ENCODE data around the gene MIEN1. TPM values are rescaled to one million over a fixed set of nuclear protein-coding genes. Genes with fewer than 3 reads are reported as not detected.
"Not testable (repeated sequence)": the region's sequence is repeated elsewhere in the genome, so short reads cannot be mapped to it uniquely, and the experiment has no call there.

MIEN1 gene
- total RNA-seq, 4 donors from 2014 or later, result 43.6 to 54.1 (median 52.1) TPM

DNA sequence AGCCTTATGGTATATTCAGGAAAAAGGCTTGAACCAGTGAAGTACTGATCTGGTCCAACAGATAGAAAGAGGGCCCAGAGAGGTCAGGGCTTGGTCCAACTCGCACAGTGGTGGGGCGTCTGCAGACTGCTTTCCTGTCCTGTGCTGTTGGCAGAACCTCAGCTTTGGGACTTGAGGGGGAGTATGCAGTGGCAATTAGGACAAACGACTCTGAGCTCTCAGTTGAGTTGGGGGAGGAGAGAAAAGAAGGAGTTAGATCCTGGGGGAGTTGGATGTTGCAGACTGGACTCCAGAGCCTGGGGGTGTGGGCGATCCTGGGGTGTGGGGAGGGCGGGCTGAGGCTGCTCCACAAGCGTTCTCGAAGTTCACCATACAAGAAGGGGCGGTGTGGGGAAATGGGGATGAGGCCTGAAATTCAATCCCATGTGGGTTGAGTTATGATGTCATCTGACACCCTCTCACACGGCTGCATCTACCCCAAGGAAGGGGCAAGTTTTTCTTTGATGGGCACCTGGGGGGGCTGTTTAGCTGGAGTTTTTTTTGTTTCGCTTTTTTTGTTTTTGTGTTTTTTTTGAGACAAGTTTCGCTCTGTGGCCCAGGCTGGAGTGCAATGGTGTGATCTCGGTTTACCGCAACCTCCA, 22.0 kb upstream of the MIEN1 start:
- peaks cover 33% of the 10 kb centered on the region for H3K4me1 ChIP-seq
- no peaks in the 10 kb centered on the region for H3K27me3 ChIP-seq
- H3K36me3 ChIP-seq, result peaks cover 3% of the 10 kb centered on the region
- DNase-seq (ENCODE audit: low spot score in 2 of 2), result no peak
- H3K9me3 ChIP-seq, result no peaks in the 10 kb centered on the region
- TF ChIP-seq EP300 (IDR thresholded peaks at IDR 0.05) (no peak), POLR2A (IDR thresholded peaks at IDR 0.05) (no peak), CTCF (IDR thresholded peaks at IDR 0.05) (no peak), POLR2AphosphoS5 (IDR thresholded peaks at IDR 0.05) (no peak)
- 74% methylated on average over 13 of the region's 13 CpGs for WGBS
- no peak overlapping the region for H3K27ac ChIP-seq
- H3K4me3 ChIP-seq, result no peak overlapping the region

- no peaks in the 10 kb centered on the region for H3K9me3 ChIP-seq
- H3K4me3 ChIP-seq, result no peak overlapping the region
- no peak overlapping the region for H3K27ac ChIP-seq
- DNase-seq (ENCODE audit: low spot score in 2 of 2), result no peak
- WGBS, result 28% methylated on average over 10 of the region's 10 CpGs
- TF ChIP-seq EP300 (IDR thresholded peaks at IDR 0.05) (no peak), POLR2AphosphoS5 (IDR thresholded peaks at IDR 0.05) (no peak), POLR2A (IDR thresholded peaks at IDR 0.05) (no peak), CTCF (IDR thresholded peaks at IDR 0.05) (no peak)
- no peaks in the 10 kb centered on the region for H3K27me3 ChIP-seq
- H3K36me3 ChIP-seq, result peaks cover 3% of the 10 kb centered on the region
- peaks cover 33% of the 10 kb centered on the region for H3K4me1 ChIP-seq
These were observed 21.3 kb upstream of the MIEN1 start for GRCh38 chr17:39751637-39752036.

DNA sequence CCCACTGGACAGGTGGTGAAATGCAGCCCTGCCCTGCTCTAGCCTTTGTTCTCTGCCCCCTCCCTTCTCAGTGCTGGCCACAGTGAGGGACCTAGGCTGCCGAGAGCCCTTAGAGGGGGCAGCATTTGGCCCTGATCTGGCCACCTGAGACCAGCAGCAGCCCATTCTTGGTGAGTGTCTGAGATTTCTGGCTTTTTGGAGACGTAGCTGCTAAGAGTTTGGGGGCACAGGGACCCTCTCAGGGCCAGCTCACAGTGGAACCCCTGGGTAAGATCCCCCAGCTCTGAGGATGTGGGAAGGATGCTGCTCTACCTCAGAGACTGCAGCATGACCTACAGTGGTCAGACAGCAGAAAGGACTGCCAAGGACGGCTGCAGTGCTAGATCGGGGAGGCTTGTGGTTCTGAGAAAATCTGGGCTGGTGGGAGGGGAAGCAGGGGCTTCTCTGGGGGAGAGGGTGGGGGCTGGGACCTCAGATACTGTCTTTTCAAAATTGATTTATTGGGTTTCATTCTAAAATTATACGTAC, 20.7 kb upstream of the MIEN1 start:
- Histone ChIP-seq H3K9me3 (no peaks in the 10 kb centered on the region), H3K27ac (no peak overlapping the region), H3K27me3 (no peaks in the 10 kb centered on the region), H3K36me3 (peaks cover 4% of the 10 kb centered on the region), H3K4me3 (no peak overlapping the region), H3K4me1 (peaks cover 33% of the 10 kb centered on the region)
- 48% methylated on average over 3 of the region's 5 CpGs for WGBS
- no peak for TF ChIP-seq CTCF (IDR thresholded peaks at IDR 0.05)
- no peak for TF ChIP-seq POLR2A (IDR thresholded peaks at IDR 0.05)
- TF ChIP-seq POLR2AphosphoS5 (IDR thresholded peaks at IDR 0.05), result no peak
- TF ChIP-seq EP300 (IDR thresholded peaks at IDR 0.05), result no peak
- DNase-seq (ENCODE audit: low spot score in 2 of 2), result peak in 1 of 2 donors; percentile 26

DNA sequence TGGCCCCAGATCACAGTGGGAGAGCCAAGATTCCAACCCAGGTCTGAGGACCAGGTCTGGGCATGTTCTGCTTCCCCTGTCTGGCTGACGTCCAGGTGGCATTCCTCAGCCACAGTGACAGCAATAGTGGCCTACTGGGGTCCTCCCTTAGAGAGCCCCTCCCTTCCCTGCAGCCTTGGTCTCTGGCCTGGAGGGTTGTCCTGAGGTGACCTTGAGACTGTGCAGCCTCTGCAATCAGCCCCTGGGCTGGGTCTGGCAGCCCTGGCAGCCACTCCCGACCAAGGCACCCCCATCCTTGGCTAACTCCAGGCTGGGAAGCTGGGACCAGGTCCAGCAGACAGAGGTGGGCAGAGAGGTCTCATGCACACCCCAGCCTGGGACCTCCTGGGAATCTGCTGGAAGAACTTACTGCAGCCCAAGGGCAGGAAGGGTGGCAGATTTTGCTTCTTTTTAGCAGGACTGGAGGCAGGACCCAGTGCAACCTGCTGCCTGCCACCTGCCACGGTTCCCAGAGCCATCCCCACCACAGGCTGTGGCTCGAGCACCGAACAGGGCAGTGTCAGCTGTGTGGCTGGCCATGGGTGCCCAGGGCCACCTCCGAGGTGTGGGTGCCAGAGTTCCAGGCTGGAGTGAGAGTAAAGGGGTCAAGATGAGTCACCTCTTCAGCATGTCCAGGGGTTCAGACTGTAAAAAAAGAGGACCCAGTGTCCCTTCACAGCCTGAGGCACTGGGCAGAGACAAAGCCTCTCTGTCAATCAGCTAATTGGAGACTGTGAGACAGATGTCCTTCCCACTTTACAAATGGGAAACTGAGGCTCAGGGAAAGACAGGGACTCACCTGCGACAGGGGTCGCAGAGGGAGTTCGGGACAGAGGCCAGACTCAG, 20.0 kb upstream of the MIEN1 start:
- Histone ChIP-seq H3K27ac (no peak overlapping the region), H3K4me3 (no peak overlapping the region), H3K27me3 (no peaks in the 10 kb centered on the region), H3K36me3 (peaks cover 11% of the 10 kb centered on the region), H3K9me3 (no peaks in the 10 kb centered on the region), H3K4me1 (peaks cover 31% of the 10 kb centered on the region)
- peak; percentile 55 to 67 for DNase-seq (ENCODE audit: low spot score in 2 of 2)
- no peak for TF ChIP-seq POLR2AphosphoS5 (IDR thresholded peaks at IDR 0.05)
- TF ChIP-seq EP300 (IDR thresholded peaks at IDR 0.05), result no peak
- WGBS, result 59% methylated on average over 6 of the region's 9 CpGs

DNA sequence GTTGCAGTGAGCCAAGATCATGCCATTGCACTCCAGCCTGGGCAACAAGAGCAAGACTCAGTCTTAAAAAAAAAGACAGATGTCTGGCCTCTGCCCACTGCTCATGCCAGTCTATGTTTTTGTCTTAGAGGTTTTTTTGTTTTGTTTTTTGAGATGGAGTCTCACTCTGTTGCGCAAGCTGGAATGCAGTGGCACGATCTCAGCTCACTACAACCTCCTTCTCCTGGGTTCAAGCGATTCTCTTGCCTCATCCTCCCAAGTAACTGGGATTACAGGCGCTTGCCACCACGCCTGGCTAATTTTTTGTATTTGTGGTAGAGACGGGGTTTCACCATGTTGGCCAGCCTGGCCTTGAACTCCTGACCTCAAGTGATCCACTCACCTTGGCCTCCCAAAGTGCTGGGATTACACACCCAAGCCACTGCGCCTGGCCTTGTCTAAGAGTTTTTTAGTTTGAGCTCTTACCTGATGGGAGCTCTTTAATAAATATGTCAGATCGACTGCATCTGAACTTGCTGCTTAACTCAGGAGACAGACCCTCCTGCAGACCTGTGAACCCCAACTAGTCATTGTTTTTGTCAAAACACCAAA, 18.2 kb upstream of the MIEN1 start:
- WGBS, result 84% methylated on average over 8 of the region's 8 CpGs
- Histone ChIP-seq H3K4me1 (peaks cover 17% of the 10 kb centered on the region), H3K36me3 (peaks cover 20% of the 10 kb centered on the region), H3K27me3 (peaks cover 11% of the 10 kb centered on the region)
- H3K4me3 ChIP-seq; H3K27ac ChIP-seq; DNase-seq (ENCODE audit: low spot score in 2 of 2); H3K9me3 ChIP-seq: not testable (repeated sequence)

DNA sequence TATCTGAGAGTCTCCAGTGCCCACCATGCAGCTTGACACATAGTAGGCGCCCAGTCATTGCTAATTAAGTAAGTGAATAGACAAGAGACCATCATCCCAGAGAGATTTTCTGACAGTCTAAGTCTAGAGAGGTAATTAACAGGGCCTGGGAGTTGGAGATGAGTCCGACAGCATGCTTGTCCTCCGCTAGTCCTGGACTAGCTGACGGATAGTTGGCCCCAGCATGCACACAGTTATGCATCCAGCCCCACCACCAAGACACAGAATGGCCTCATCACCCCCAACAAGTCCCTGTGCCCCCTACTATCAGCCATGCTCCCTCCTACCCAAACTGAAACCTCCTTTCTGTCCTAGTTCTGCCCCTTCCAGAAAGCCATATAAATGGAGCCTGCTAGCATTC, 17.4 kb upstream of the MIEN1 start:
- no peak overlapping the region for H3K4me3 ChIP-seq
- peaks cover 9% of the 10 kb centered on the region for H3K4me1 ChIP-seq
- WGBS, result 100% methylated on average over 1 of the region's 4 CpGs
- H3K27ac ChIP-seq, result no peak overlapping the region
- H3K27me3 ChIP-seq, result peaks cover 17% of the 10 kb centered on the region
- DNase-seq (ENCODE audit: low spot score in 2 of 2), result peak in 1 of 2 donors; percentile 55
- TF ChIP-seq EP300 (IDR thresholded peaks at IDR 0.05) (no peak), CTCF (IDR thresholded peaks at IDR 0.05) (no peak), POLR2A (IDR thresholded peaks at IDR 0.05) (no peak), POLR2AphosphoS5 (IDR thresholded peaks at IDR 0.05) (no peak)
- H3K36me3 ChIP-seq, result peaks cover 24% of the 10 kb centered on the region
- no peaks in the 10 kb centered on the region for H3K9me3 ChIP-seq
